OCI-LY7 (cell line): ENCODE data around the gene SLC34A2. TPM values are rescaled to one million over a fixed set of nuclear protein-coding genes. Genes with fewer than 3 reads are reported as not detected.

Source experiments
- BruUV-seq: library from RNA; stranded (reverse); fragments of 400-500 nt; replicated peaks from 2 replicates; lab custom pipeline; 2021; lab: Mats Ljungman, UMichigan
- CTCF ChIA-PET: fragments of 300-600 bp; sonication (Branson Sonifier 250); formaldehyde crosslinking; loops from one replicate; lab custom pipeline; 2022; ENCODE audit warnings: antibody characterized with exemption; ENCODE audit not compliant: unreplicated experiment; lab: Charles Lee
- POLR2A ChIA-PET: fragments of 300-600 bp; sonication (Branson Sonifier 250); formaldehyde crosslinking; loops from one replicate; lab custom pipeline; 2022; ENCODE audit warnings: antibody characterized with exemption; lab: Charles Lee
- DNase-seq: peaks from one replicate; pipeline ENCODE4 v3.0.0-alpha.2; 2015; ENCODE audit warnings: low spot score
- H2AFZ ChIP-seq: fragments of 200-600 bp; sonication (generic), shearing (Covaris generic); 2 replicates; pipeline ENCODE4 v1.6.1; 2014; ENCODE audit warnings: mild to moderate bottlenecking, antibody characterized with exemption, low read length, moderate library complexity
- H3K27ac ChIP-seq: fragments of 200-600 bp; sonication (generic); 2 replicates; pipeline ENCODE4 v1.5.1; 2014; ENCODE audit warnings: mixed run types, low read depth, mild to moderate bottlenecking, moderate library complexity, low read length, inconsistent platforms; ENCODE audit not compliant: poor library complexity, severe bottlenecking
- H3K36me3 ChIP-seq: fragments of 200-600 bp; sonication (generic); 2 replicates; pipeline ENCODE4 v1.6.1; 2014; ENCODE audit warnings: mild to moderate bottlenecking, antibody characterized with exemption, low read length, moderate library complexity, mixed read lengths; ENCODE audit not compliant: insufficient read depth
- H3K4me1 ChIP-seq: fragments of 200-600 bp; sonication (generic); 2 replicates; pipeline ENCODE4 v1.5.1; 2014; ENCODE audit warnings: mild to moderate bottlenecking, low read length; ENCODE audit not compliant: insufficient read depth, poor library complexity, severe bottlenecking
- H3K4me2 ChIP-seq: fragments of 200-600 bp; sonication (generic); 2 replicates; pipeline ENCODE4 v1.6.1; 2014; ENCODE audit warnings: mild to moderate bottlenecking, low read length
- H3K4me3 ChIP-seq: fragments of 200-600 bp; sonication (generic); 2 replicates; pipeline ENCODE4 v1.5.1; 2014; ENCODE audit warnings: mild to moderate bottlenecking, low read depth, low read length; ENCODE audit not compliant: poor library complexity, severe bottlenecking
- H3K79me2 ChIP-seq: fragments of 200-600 bp; sonication (generic); 2 replicates; pipeline ENCODE4 v1.6.1; 2016; ENCODE audit warnings: low read depth, mild to moderate bottlenecking, low read length, moderate library complexity, mixed read lengths; ENCODE audit not compliant: insufficient read depth
- H3K9me2 ChIP-seq: fragments of 200-600 bp; sonication (generic); 2 replicates; pipeline ENCODE4 v1.6.1; 2016; ENCODE audit warnings: mild to moderate bottlenecking, low read length, mixed read lengths; ENCODE audit not compliant: insufficient read depth
- H3K9me3 ChIP-seq: fragments of 200-600 bp; sonication (generic); 2 replicates; pipeline ENCODE4 v1.6.1; 2014; ENCODE audit warnings: mild to moderate bottlenecking, mixed run types, low read length, mixed read lengths
- H4K20me1 ChIP-seq: fragments of 200-600 bp; sonication (generic); 2 replicates; pipeline ENCODE4 v1.6.1; 2014; ENCODE audit warnings: mild to moderate bottlenecking, antibody characterized with exemption, low read length, moderate library complexity, mixed read lengths; ENCODE audit not compliant: insufficient read depth
- EZH2phosphoT487 ChIP-seq: fragments of 200-600 bp; sonication (generic); IDR thresholded peaks from 2 replicates; pipeline ENCODE4 v1.6.1; 2018; ENCODE audit warnings: low read depth, borderline replicate concordance, mild to moderate bottlenecking, mixed run types, antibody characterized with exemption, low read length, moderate library complexity, mixed read lengths
- intact Hi-C: fragments of 100-400 bp; cut with micrococcal nuclease; formaldehyde crosslinking; loops from one replicate; pipeline ENCODE4 v1.10.0; 2022; ENCODE audit not compliant: unreplicated experiment
- total RNA-seq, 2 experiments: library from RNA; depleted of rRNA in 1 of 2; stranded (reverse); fragments of >200 nt in 1 of 2; shearing (Covaris generic) in 1 of 2; gene quantifications; 2 replicates each; pipeline ENCODE4 v1.2.3, GENCODE V29; 2014 to 2022
- TF ChIP-seq, protein P1 (sequence below): fragments of 200-600 bp; sonication (generic); conservative IDR thresholded peaks from 2 replicates; pipeline ENCODE4 v1.5.1; 2014; ENCODE audit warnings: mild to moderate bottlenecking, antibody characterized with exemption, low read length, moderate library complexity, mixed read lengths

The SLC34A2 gene
- total RNA-seq, 2 experiments from 2014 or later, result not detected

DNA sequence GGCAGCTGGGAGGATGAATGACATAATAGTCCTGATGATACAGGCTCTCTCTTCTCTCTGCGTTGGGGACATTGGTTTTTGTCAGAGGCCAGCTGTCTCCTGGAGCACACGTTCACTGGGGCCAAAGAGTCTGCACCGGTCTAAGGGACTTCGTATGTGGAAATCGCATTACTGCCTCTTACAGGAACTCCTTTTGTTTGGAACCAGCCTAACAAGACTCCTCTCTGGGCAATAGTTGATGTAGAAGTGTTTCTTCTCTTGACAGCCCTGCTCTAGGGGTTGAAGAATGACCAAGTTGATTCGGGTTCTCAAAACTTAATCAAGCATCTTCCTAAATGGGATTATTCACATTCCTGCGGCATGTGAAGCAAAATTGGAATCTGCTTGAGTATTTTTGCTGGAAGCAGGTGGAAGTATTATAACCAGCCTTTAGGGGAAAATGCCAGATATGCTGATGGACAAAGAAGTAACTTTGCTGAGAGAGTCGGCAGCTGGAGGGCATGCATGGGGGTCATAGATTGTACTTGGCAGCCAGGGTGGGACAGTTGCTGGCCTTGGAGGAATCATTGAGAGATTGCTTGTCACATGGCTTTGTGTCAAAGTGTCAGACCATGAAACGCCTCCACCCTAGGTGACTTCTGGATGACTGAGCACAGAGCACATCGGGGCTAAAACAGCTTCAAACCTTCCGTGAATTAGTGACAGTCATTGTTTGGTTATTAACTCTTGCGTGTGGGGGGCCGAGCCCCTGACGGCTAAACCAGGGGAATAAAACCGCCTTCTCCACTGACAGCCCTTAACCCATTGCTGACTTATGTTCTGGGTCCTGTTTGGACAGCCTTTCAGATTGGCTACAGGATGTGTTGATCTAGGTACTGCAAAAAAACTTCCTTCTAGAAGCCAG, 34.4 kb upstream of the SLC34A2 start:
- CTCF ChIA-PET, result no interaction called here

DNA sequence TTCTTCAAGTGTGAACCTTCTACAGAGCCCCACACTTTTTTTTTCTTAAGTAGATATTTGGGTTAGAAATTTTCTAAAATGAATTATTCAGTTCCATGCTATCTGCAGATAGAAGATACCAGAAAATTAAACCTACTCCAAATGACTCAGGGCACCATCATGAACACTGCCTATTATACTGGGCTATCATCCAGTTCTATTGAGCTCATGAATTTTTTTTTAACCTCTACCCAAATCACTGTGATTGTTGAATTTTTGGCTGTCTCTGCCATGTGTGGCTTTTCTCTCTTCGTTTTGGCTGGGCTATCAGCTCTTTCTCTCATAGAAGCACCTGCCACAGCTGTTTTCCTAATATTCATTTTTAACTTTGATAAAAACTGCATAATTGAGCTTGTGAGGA, 31.0 kb upstream of the SLC34A2 start:
- H3K36me3 ChIP-seq, result no peaks in the 10 kb centered on the region
- no peak overlapping the region for H3K4me2 ChIP-seq
- no peak for TF ChIP-seq EZH2phosphoT487
- TF ChIP-seq, protein P1, sequence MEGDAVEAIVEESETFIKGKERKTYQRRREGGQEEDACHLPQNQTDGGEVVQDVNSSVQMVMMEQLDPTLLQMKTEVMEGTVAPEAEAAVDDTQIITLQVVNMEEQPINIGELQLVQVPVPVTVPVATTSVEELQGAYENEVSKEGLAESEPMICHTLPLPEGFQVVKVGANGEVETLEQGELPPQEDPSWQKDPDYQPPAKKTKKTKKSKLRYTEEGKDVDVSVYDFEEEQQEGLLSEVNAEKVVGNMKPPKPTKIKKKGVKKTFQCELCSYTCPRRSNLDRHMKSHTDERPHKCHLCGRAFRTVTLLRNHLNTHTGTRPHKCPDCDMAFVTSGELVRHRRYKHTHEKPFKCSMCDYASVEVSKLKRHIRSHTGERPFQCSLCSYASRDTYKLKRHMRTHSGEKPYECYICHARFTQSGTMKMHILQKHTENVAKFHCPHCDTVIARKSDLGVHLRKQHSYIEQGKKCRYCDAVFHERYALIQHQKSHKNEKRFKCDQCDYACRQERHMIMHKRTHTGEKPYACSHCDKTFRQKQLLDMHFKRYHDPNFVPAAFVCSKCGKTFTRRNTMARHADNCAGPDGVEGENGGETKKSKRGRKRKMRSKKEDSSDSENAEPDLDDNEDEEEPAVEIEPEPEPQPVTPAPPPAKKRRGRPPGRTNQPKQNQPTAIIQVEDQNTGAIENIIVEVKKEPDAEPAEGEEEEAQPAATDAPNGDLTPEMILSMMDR, result no peak
- H3K79me2 ChIP-seq, result no peaks in the 10 kb centered on the region
- intact Hi-C loops, result no loop called here
- BruUV-seq, result no TSS peak
- no peak overlapping the region for H3K4me3 ChIP-seq
- no peaks in the 10 kb centered on the region for H3K4me1 ChIP-seq
- no peak for DNase-seq
- no peaks in the 10 kb centered on the region for H3K9me2 ChIP-seq
- POLR2A ChIA-PET, result no interaction called here
- no peak overlapping the region for H2AFZ ChIP-seq
- H3K9me3 ChIP-seq, result no peaks in the 10 kb centered on the region
- CTCF ChIA-PET, result no interaction called here
- H4K20me1 ChIP-seq, result no peaks in the 10 kb centered on the region
- H3K27ac ChIP-seq, result no peak overlapping the region

More for the DNA sequence above, 34.4 kb upstream of the SLC34A2 start:
- BruUV-seq, result no TSS peak
- H3K27ac ChIP-seq, result no peak overlapping the region
- no peak overlapping the region for H3K4me2 ChIP-seq
- H3K4me3 ChIP-seq, result no peak overlapping the region
- H2AFZ ChIP-seq, result no peak overlapping the region
- H3K4me1 ChIP-seq, result no peaks in the 10 kb centered on the region
- no peak for TF ChIP-seq EZH2phosphoT487
- TF ChIP-seq, protein P1, result no peak
- DNase-seq, result no peak
- POLR2A ChIA-PET, result interaction anchor here (0.6 to 1.1 kb wide), 5 partner anchors 27 to 453 kb away, joined by 3 to 5 read pairs (median 3); no protein-coding TSS in a partner anchor
- no peaks in the 10 kb centered on the region for H3K9me3 ChIP-seq
- H3K36me3 ChIP-seq, result no peaks in the 10 kb centered on the region
- intact Hi-C loops, result no loop called here
- no peaks in the 10 kb centered on the region for H4K20me1 ChIP-seq
- no peaks in the 10 kb centered on the region for H3K9me2 ChIP-seq
- no peaks in the 10 kb centered on the region for H3K79me2 ChIP-seq

GRCh38 chr4:25628451-25628850, 27.2 kb upstream of the SLC34A2 start:
- DNase-seq, result no peak
- ChIA-PET POLR2A (no interaction called here), CTCF (no interaction called here)
- H3K79me2 ChIP-seq, result no peaks in the 10 kb centered on the region
- H3K36me3 ChIP-seq, result no peaks in the 10 kb centered on the region
- H2AFZ ChIP-seq, result no peak overlapping the region
- no peak overlapping the region for H3K4me3 ChIP-seq
- intact Hi-C loops, result no loop called here
- no peak overlapping the region for H3K4me2 ChIP-seq
- no peaks in the 10 kb centered on the region for H3K9me2 ChIP-seq
- H4K20me1 ChIP-seq, result no peaks in the 10 kb centered on the region
- no peaks in the 10 kb centered on the region for H3K4me1 ChIP-seq
- no peaks in the 10 kb centered on the region for H3K9me3 ChIP-seq
- TF ChIP-seq EZH2phosphoT487, result no peak
- TF ChIP-seq, protein P1, result no peak
- BruUV-seq, result no TSS peak
- no peak overlapping the region for H3K27ac ChIP-seq
